Measurements from ENCODE around the gene CCDC12.

GRCh38 chr3:46902188-46902631 lies 74.3 kb downstream of the CCDC12 start:
- TF ChIP-seq CTCF (IDR thresholded peaks at IDR 0.05) = no peak
- no peak for TF ChIP-seq ZFX (IDR thresholded peaks at IDR 0.05; ENCODE audit: borderline replicate concordance)
